Lower leg skin (tissue), 3 donors: ENCODE data around the gene ITLN2.

Experiments used
- CTCF ChIP-seq, 3 donors: fragments of 450-650 bp; IDR thresholded peaks; one replicate each; pipeline ENCODE4 v1.5.1; 2016; ENCODE audit warnings: antibody characterized with exemption in 3 of 3, mild to moderate bottlenecking in 3 of 3, moderate library complexity in 2 of 3
- POLR2A ChIP-seq, 2 donors: fragments of 450-650 bp; IDR thresholded peaks; one replicate each; pipeline ENCODE4 v1.6.1; 2016 to 2017; ENCODE audit warnings: antibody characterized with exemption in 2 of 2, mild to moderate bottlenecking in 1 of 2, moderate library complexity in 1 of 2

GRCh38 chr1:160910170-160910750 is 44.3 kb downstream of the ITLN2 start:
- TF ChIP-seq POLR2A (IDR thresholded peaks at IDR 0.05) (no peak), CTCF (IDR thresholded peaks at IDR 0.05) (no peak)
